NOMO-1 treated with DMSO at 0.1 percent for 48 hours (cell line): ENCODE data around the gene B3GNT8.
A peak's percentile ranks its signal among the peaks of the same experiment; 100 is the strongest.
"Not testable (repeated sequence)": the region's sequence is repeated elsewhere in the genome, so short reads cannot be mapped to it uniquely, and the experiment has no call there.

Experiments
- DNase-seq: peaks from one replicate; lab custom pipeline; 2025; ENCODE audit not compliant: unreplicated experiment; lab: John Stamatoyannopoulos, UW

Gene B3GNT8

GRCh38 chr19:41416194-41416674 is 10.9 kb downstream of the B3GNT8 start:
- DNase-seq, result peak; percentile 27

GRCh38 chr19:41415154-41415571 is 12.0 kb downstream of the B3GNT8 start:
- DNase-seq, result no peak

- no peak for DNase-seq
These were observed 12.7 kb downstream of the B3GNT8 start for GRCh38 chr19:41414461-41414860.

GRCh38 chr19:41413947-41414346 is 13.2 kb downstream of the B3GNT8 start:
- no peak for DNase-seq

GRCh38 chr19:41412953-41413352 is 14.2 kb downstream of the B3GNT8 start:
- DNase-seq, result no peak

- DNase-seq, result no peak
These were observed 15.3 kb downstream of the B3GNT8 start for GRCh38 chr19:41411968-41412265.

- DNase-seq, result no peak
These were observed 15.8 kb downstream of the B3GNT8 start for GRCh38 chr19:41411100-41411967.

- DNase-seq, result no peak
These were observed 16.7 kb downstream of the B3GNT8 start for GRCh38 chr19:41410336-41411054.

- no peak for DNase-seq
These were observed 17.9 kb downstream of the B3GNT8 start for GRCh38 chr19:41409288-41409687.

- DNase-seq, result not testable (repeated sequence)
These were observed 18.3 kb downstream of the B3GNT8 start for GRCh38 chr19:41408846-41409245.

GRCh38 chr19:41408256-41408655 is 18.9 kb downstream of the B3GNT8 start:
- peak; percentile 35 for DNase-seq

- peak; percentile 74 for DNase-seq
These were observed 19.9 kb downstream of the B3GNT8 start for GRCh38 chr19:41407271-41407670.

GRCh38 chr19:41405776-41406175 is 21.4 kb downstream of the B3GNT8 start:
- DNase-seq, result no peak

- DNase-seq, result no peak
These were observed 23.8 kb downstream of the B3GNT8 start for GRCh38 chr19:41403181-41403970.

GRCh38 chr19:41402010-41402409 is 25.2 kb downstream of the B3GNT8 start:
- DNase-seq, result no peak

- no peak for DNase-seq
These were observed 25.7 kb downstream of the B3GNT8 start for GRCh38 chr19:41401483-41401882.

- DNase-seq, result no peak
These were observed 27.6 kb downstream of the B3GNT8 start for GRCh38 chr19:41399525-41399924.

GRCh38 chr19:41399091-41399490 is 28.1 kb downstream of the B3GNT8 start:
- DNase-seq, result no peak

- no peak for DNase-seq
These were observed 28.6 kb downstream of the B3GNT8 start for GRCh38 chr19:41398598-41398997.

GRCh38 chr19:41398050-41398418 is 29.1 kb downstream of the B3GNT8 start:
- DNase-seq, result no peak
